SHP77 treated with DMSO at 0.1 percent for 48 hours (cell line): Measurements from ENCODE around the gene FRK.
"Not testable (repeated sequence)": the region's sequence is repeated elsewhere in the genome, so short reads cannot be mapped to it uniquely, and the experiment has no call there.

ENCODE experiments used
- DNase-seq: peaks from one replicate; lab custom pipeline; 2025; lab: John Stamatoyannopoulos, UW

Gene FRK

DNA sequence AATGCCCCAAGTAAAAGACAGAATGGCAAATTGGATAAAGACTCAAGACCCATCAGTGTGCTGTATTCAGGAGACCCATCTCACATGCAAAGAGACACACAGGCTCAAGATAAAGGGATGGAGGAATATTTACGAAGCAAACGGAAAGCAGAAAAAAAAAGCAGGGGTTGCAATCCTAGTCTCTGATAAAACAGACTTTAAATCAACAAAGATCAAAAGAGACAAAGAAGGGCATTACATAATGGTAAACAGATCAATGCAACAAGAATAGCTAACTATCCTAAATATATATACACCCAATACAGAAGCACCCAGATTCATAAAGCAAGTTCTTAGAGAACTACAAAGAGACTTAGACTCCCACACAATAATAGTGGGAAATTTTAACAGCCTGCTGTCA lies 123.2 kb downstream of the FRK start:
- DNase-seq = not testable (repeated sequence)

DNA sequence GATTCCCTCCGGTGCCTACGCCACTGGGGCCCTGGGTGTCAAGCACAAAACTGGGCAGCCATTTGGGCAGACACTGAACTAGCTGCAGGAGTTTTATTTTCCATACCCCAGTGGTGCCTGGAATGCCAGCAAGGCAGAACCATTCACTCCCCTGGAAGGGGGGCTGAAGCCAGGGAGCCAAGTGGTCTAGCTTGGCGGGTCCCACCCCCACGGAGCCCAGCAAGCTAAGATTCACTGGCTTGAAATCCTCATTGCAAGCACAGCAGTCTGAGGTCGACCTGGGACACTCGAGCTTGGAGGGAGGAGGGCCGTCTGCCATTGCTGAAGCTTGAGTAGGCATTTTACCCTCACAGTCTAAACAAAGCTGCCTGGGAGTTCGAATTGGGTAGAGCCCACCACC lies 125.3 kb downstream of the FRK start:
- no peak for DNase-seq

GRCh38 chr6:115934829-115935228 lies 125.9 kb downstream of the FRK start:
- DNase-seq = no peak

DNA sequence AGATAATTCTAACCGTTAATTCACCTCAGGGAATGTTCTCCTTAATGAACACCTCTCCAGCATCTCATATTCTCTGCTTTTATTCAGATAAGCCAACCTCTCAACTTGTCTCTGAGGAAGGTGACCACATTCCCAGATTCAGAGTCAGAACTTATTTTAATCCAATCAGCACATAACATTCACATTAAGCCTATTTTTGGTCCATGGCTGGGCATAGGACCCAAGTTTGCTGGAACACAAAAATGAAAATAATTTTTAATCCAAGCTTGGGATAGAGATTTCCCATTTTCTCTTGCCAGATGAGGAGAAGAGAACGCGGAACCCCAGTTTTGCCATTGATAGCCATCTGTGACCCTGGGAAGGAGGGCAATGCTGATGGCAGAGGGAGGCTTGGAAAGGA lies 126.5 kb downstream of the FRK start:
- no peak for DNase-seq

GRCh38 chr6:115932481-115932880 lies 128.2 kb downstream of the FRK start:
- DNase-seq = no peak

GRCh38 chr6:115928000-115928399 lies 132.7 kb downstream of the FRK start:
- DNase-seq = not testable (repeated sequence)

GRCh38 chr6:115922971-115923370 lies 137.7 kb downstream of the FRK start:
- no peak for DNase-seq

DNA sequence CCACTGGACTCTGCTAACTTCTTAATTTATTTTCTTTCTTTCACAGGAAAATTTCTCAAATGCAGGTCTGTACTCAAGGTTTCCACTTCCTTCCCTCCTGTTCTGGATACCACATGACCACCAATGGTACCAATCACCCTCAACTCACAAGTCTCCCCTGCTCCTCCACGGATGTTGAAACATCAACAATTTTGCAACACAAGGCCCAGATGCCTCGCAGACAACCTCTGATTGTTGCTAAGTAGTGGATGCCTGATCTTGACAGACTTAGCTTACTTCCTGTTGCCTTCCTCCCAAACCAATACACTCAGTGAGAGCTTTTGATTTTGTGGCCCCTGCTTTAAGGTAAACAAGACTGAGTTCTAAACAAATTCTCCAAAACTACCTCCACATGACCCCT lies 146.6 kb downstream of the FRK start:
- no peak for DNase-seq

- no peak for DNase-seq
These were observed 150.7 kb downstream of the FRK start for GRCh38 chr6:115909923-115910546.

GRCh38 chr6:115908906-115909559 lies 151.7 kb downstream of the FRK start:
- DNase-seq = no peak

DNA sequence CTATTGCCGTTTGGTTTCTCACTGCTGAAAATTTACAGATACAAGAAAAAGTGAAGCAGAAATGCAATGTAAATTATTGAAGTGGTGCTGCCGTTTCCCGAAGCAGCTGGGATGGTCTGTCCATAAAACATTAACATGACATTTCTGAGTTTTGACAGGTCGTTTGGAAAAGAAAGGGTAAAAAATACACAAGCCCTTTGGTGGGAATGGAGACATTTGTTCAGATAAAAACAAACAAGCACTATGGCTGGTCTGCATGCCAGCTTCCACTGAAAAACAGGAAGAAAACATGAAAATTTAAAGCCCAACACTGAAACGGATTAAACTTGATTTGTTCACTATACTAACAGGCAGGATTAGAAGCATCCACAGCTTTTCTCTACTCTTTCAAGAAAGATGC lies 155.2 kb downstream of the FRK start:
- DNase-seq = no peak

GRCh38 chr6:115902436-115902835 lies 158.3 kb downstream of the FRK start:
- no peak for DNase-seq

GRCh38 chr6:115901896-115902295 lies 158.8 kb downstream of the FRK start:
- no peak for DNase-seq

- DNase-seq = no peak
These were observed 160.9 kb downstream of the FRK start for GRCh38 chr6:115899730-115900282.

DNA sequence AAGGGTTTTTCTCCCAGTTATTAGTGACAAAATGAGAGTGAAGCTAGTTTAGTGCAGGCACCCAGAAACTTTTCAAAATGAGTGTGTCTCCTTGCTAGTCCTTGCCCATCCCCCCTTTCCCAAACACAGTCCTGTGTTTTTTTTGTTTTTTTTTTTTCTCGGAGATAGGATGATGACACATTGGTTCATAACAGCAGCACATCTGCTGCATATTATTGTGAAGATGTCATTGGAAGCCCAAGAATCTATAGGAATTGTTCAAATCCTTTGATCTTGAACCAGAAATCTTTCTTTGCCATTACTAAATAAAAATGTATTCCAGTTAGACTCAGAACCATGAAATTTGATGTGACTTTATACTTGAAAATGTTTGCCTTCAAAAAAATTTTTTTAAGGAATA lies 162.4 kb downstream of the FRK start:
- DNase-seq = no peak

DNA sequence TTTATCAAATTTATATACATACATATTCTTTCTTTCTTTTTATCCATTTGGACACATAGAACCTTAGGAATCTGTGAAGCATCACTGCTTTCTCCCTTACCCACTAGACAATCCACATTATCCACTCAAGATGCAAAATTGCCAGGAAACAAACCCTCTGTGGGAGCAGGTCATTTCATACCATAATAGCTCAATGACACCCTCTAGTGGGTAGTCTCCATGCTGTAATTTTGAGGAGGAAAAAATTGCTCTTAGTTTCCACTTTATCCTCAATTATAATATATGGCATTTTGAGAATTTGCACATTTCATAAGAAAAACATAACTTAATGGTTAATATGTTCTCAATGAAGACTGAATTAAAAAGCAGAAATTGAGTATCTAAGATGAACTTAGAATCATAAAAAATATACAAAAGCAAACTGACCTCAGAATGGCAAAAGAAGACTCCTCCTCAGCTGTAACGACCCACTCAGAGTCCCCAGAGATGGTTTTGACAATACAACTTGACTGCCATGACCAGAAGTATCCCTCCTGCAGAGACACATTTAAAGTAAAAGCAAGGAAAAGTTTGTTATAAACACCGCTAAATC lies 164.1 kb downstream of the FRK start:
- peak; percentile 46 for DNase-seq

GRCh38 chr6:115894426-115894992 lies 166.2 kb downstream of the FRK start:
- no peak for DNase-seq

- no peak for DNase-seq
These were observed 168.9 kb downstream of the FRK start for GRCh38 chr6:115891750-115892149.

DNA sequence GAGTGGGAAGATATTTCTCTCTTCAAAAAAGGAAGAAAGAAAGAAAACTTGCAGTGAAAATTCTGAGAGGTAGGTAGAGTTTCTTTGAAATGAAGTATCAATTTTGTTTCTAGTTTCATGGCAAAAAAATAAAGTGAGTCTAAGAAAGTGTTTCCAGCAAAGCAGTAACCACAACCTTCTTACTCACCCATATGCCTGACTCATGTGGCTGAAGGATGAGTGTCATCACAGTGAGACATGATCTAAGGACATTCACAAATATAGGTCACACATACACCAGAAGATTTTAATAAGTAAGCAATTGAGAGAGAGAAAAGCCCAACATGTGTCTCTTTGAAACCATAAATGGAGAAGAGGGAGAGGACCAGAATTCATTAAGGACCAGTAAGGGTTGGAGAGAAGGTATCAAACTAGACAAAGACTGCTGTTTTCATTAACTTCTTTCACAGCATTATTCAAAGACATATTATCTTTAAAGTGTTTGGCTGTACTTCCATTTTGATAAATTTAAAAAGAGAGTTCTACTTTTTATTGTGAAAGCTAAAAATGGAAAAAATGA lies 169.5 kb downstream of the FRK start:
- no peak for DNase-seq

- no peak for DNase-seq
These were observed 170.5 kb downstream of the FRK start for GRCh38 chr6:115890238-115890637.

- not testable (repeated sequence) for DNase-seq
These were observed 171.8 kb downstream of the FRK start for GRCh38 chr6:115888687-115889470.

- DNase-seq = no peak
These were observed 172.8 kb downstream of the FRK start for GRCh38 chr6:115887891-115888290.
